KG1 (cell line): Measurements from ENCODE around the gene WASHC2C.
A peak's percentile ranks its signal among the peaks of the same experiment; 100 is the strongest.
"Not testable (repeated sequence)": the region's sequence is repeated elsewhere in the genome, so short reads cannot be mapped to it uniquely, and the experiment has no call there.

Experiments used
- DNase-seq: peaks from one replicate; lab custom pipeline; 2025; lab: John Stamatoyannopoulos, UW

The WASHC2C gene, protein sequence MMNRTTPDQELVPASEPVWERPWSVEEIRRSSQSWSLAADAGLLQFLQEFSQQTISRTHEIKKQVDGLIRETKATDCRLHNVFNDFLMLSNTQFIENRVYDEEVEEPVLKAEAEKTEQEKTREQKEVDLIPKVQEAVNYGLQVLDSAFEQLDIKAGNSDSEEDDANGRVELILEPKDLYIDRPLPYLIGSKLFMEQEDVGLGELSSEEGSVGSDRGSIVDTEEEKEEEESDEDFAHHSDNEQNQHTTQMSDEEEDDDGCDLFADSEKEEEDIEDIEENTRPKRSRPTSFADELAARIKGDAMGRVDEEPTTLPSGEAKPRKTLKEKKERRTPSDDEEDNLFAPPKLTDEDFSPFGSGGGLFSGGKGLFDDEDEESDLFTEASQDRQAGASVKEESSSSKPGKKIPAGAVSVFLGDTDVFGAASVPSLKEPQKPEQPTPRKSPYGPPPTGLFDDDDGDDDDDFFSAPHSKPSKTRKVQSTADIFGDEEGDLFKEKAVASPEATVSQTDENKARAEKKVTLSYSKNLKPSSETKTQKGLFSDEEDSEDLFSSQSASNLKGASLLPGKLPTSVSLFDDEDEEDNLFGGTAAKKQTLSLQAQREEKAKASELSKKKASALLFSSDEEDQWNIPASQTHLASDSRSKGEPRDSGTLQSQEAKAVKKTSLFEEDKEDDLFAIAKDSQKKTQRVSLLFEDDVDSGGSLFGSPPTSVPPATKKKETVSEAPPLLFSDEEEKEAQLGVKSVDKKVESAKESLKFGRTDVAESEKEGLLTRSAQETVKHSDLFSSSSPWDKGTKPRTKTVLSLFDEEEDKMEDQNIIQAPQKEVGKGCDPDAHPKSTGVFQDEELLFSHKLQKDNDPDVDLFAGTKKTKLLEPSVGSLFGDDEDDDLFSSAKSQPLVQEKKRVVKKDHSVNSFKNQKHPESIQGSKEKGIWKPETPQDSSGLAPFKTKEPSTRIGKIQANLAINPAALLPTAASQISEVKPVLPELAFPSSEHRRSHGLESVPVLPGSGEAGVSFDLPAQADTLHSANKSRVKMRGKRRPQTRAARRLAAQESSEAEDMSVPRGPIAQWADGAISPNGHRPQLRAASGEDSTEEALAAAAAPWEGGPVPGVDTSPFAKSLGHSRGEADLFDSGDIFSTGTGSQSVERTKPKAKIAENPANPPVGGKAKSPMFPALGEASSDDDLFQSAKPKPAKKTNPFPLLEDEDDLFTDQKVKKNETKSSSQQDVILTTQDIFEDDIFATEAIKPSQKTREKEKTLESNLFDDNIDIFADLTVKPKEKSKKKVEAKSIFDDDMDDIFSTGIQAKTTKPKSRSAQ (N-terminal part only)

DNA sequence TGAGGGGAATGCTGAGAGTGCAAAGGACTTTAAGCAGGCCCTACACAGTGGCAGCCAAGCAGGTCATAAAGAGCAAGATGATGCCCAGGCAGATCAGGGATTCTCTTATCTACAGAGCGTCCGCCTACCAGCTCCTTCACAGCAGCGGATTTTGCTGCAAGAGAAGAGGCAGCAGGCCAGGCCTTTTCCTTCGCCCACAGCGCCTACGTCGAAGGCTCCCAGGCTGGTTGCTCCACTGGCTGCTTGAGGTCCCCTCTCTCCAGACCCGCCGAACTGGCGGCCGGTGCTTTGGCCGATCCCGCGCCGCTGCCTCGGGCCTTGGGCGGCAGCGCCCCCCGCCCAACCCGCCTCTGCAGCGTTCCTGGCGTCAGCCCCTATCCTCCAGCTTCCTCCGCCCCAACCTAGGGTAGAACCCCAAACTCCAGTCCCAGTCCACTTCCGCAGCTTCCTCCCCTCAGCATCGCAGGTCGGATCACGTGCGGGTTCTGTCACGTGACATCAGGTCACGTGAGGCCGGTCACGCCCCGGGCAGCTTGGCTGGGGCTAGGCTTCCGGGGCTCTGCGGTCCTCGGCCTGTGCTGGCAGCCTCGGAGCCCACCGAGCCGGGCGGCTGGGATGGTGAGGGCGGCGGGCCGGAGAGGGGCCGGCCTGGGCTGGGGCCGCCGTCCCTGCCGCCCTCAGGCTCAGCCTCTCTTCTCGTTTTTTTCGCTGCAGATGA is at the start of gene WASHC2C:
Gene WASHC2C (plus strand): TSS at position 564 of the 718 bp plus-strand sequence. CDS start 52 bp downstream, at position 616.
- peak; percentile 45 for DNase-seq

DNA sequence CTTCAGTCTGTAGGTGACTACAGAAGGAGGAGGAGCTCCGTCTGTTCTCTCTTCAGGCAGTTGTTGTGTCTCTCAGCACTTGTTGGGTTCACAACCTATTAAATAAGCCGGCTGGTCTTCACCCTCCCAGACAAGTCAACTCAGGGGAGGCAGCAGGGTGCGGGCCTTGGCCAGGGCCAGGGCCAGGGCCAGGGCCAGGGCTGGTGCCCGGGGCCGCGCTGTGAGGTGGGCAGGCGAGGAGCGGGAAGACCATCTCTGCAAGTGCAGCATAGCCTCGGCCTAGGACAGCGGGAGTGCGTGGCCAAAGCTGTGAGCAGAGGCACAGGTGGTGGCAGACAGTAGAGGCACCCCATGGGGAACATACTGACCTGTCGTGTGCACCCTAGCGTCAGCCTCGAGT is 48.6 kb upstream of the WASHC2C start:
- not testable (repeated sequence) for DNase-seq

DNA sequence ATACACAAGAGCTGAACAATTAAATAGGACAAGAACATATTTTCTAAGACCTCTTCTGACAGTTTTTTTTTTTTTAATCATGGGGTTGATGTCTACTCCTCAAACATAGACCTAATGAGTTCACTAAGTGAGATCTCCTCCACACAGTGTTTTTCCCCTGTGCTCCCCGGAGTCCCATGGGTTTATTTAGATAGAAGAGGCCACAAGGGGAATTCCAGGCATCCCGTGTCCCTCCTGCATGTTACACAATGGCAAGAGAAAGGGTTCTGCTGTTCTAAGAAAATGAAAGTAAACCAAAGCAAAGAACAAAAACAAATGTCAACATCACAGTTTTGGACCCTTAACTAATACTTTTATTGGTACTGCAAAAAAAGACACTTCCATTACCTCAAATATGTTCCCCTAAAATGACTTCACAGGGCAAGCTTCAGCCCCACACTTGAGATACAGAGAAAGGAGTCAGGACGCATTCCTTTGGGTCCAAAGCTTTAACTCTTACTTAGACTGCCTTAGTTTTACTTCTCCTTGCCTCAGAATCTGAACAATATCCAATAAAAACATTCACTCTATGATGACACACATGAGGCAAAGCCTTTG is 16.8 kb upstream of the WASHC2C start:
- not testable (repeated sequence) for DNase-seq

DNA sequence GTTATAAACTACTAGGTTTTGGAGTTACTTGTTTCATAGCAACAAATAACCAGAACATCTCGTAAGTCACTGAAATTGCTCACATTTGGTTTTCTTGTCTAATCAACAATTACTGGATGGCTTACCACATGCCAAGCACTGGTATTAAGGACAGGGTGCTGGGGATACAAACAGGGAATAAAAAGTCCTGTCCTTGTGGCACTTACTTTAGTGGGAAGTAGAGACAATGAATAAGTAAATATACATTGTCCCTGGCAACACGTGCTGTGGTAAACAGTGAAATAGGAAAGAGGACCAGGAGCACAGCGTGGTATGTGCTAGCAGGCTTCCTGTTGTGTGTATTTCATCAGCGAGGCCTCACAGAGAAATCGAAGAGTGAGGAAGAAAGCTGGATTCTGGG is 15.8 kb upstream of the WASHC2C start:
- DNase-seq: not testable (repeated sequence)

DNA sequence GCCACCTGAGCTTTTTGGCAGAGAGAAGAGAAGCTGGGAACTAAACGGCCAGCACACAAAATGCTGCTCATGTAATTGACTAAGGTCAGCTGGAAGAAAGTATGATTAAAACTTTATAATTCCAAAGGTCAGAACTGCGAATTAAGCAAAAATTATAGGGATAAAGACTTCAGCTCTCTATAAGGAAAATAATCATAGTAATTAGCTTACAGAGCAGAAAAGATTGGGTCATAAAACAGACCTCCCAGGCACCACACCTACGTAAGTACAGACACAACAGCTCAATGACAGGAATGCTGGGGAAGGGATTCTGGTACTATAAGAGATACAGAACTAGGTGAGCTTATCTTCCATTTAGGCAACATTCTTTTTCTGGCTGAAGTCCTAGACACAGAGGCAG is 10.0 kb upstream of the WASHC2C start:
- DNase-seq: not testable (repeated sequence)

DNA sequence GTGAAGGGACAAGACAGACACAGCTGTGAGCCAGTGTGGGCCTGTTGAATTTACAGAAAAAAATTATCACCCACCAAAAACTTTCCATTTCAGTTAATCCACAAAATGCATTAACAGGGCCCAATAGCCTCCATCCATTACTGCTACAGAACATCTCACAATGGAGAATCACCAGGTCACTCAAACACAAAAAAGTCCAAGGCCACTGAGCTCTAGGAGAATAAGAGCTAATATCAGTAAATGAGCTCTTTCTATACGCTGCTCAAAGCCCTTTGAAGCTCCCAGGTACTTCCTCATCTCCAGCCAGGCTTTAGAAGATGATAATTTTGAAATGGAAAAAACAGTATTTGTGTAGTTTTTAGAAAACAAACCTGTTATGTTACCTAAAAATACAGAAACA is 9.4 kb upstream of the WASHC2C start:
- DNase-seq: not testable (repeated sequence)

DNA sequence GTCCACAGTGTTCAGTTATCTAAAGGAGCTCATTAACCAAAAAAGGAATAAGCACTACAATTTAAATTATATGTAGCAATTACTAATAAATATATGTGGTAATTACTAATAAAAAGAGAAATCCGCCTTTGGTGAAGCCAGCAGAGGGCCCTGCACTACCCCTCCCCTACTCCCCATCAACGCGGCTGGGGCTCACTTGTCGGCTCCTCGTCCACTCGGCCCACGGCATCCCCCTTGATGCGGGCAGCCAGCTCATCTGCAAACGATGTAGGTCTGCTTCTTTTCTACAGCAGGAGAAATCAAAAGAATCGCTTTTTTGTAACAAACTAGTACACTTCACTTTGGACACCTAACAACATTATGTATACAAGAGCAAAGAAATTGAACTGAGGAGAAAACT is 5.6 kb upstream of the WASHC2C start:
- DNase-seq: not testable (repeated sequence)

DNA sequence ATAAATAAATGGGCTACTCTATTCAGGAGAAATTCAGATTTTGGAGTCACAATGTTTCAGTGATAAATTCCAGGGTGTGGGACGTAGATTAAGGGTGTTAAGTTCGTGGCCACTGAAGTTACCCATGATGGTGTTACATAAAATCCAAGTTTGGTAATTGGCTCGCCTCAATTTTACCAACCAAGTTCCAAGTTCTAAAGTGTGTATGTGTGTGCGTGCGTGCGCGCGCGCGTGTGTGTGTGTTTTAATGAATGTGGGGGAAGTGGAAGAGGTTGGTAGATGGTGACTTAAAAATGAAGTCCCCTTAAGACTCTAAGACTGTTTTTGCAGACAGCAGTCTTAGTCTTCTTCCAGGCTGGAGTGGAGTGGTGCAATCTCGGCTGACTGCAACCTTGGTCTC is 3.2 kb upstream of the WASHC2C start:
- DNase-seq: not testable (repeated sequence)

DNA sequence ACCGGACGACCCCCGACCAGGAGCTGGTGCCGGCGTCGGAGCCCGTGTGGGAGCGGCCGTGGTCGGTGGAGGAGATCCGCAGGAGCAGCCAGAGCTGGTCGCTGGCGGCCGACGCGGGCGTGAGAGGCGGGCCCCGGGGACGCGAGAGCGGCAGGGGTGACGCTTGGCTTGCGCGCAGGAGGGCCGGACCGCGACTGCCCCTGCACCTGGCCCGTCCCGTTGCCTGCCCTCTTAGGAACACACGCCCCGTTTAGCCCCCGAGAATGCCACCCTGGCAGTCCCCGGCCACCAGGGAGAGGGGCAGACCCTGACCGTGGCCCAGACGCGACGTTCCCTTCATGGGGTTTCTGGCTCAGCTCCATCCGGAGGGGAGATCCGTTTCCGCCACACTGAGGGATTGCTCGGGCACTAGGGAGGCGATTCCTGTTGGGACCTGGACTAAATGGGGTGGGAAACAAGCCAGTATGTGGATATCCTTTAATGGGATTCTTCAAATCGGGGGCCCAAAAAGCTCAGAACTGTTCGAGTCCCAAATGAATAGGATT is 427 bp downstream of the WASHC2C start:
- DNase-seq: not testable (repeated sequence)

DNA sequence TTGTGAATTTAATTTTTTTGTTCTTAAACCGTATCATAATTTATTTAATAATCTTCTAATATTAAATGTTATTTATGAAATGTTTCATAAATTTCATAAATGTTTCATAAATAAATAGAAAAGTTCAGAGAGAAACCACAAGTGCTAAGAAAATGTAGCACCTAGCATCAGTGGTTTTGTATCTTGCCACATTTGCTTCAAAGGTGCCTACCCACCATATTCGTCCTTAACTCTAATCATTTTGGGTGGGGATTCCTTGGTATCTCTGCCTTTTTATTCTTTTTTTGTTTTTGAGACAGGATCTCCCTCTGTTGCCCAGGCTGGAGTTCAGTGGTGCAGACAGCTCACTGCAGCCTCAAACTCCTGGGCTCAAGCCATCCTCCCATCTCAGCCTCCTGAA is 7.4 kb downstream of the WASHC2C start:
- not testable (repeated sequence) for DNase-seq

DNA sequence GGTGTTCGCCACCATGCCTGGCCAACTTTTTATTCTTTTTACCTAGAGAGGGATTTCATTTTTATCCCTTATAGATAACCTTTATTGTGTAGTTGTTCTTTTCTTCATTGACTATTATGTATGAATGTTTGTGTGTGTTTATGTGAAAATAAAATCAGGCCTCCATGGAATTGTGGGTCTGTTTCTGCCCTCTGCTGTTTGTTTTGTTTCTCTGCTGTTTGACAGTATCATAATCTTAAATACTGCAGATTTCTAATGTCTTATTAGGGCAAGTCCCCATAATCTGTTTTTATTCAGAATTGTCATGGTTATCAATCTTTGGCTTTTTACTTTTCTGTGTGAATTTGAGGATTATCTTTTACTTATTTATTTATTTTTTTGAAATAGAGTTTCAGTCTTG is 7.8 kb downstream of the WASHC2C start:
- DNase-seq: not testable (repeated sequence)

DNA sequence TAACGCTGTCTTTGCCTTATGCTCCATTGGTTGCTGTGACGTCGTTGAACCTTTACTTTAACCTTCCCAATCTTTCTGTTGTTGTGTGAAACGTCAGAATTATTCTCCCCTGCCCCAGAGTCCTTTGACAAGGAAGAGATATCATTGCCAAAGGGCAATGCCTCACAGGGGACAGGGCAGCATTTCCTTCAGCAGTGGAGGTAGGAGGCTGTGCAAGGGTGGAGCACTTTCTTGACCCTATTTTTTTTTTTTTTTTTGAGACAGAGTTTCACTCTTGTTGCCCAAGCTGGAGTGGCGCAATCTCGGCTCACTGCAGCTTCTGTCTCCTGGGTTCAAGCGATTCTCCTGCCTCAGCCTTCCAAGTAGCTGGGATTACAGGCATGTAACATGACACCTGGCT is 14.5 kb downstream of the WASHC2C start:
- not testable (repeated sequence) for DNase-seq

DNA sequence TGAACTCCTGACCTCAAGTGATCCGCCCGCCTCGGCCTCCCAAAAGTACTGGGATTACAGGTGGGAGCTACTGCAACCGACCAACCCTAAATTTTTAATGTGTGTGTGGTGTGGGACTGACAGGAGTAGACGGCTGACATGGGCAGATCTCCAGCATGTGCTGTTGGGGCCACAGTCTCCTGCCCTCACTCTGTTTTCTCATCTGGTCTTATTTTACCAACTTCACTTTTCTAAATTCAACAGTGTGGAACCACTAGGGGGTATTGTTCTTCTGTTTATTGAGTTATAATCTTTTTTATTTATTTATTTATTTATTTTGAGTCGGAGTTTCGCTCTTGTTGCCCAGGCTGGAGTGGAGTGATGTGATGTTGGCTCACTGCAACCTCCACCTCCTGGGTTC is 14.9 kb downstream of the WASHC2C start:
- DNase-seq: not testable (repeated sequence)

DNA sequence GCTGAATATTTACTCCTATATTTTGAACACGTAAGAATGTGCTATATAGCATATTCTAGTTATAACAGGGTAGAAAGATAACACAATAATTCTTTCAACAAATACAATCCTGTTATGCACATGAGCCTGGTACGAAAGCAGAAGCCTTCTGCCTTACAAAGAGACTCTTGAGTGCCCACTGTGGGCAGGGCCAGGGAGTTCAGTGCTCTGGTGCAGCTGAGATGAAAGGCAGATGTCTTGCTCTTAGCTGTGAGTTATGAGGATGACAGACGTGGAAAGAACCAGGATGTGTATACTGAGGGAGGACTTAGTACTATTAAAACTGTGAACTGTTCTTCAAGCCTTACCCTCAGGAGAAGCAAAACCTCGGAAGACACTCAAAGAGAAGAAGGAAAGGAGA is 24.1 kb downstream of the WASHC2C start:
- DNase-seq: not testable (repeated sequence)

DNA sequence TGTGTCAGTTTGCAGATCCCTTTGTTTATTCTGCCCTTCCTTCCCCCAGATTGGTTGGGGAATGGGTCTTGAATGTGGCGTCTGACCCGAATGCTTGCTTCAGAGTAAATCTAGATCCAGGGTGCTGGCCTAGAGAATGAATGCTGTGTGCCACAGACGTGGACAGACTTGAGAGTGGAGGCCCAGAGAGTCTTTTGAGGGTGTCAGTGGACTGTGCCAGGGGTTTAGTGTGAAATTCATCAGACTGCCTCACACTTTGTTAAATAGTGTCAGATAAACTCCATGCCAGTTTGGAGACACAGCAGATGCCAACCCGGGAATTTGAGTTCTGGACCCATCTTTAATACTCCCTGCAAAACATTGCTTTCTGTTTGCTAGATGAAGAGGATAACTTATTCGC is 25.1 kb downstream of the WASHC2C start:
- DNase-seq: not testable (repeated sequence)

DNA sequence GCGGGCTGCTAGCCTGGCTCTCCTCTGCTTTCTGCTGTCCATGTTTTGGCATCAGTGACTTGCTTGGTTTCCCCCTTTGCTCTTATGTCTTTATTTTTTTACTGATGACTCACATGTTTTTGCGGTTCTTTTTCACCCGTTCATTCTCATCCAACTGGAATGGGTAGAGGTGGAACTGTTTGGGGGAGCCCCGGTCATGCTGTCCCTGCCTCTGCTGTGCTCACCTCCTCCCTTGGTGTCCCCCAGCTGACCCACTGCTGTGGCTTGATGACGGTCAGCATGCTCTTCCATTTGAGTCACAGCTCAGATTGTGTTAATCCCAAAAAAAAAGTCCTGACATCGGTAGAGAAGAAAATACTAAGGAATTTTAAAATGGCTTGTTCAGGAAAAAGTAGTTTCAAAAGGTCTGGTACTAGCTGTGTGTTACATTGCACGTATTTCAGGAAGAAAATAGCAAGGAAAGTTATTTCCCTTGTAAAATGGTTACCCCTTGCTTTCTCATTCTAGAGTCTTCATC is 27.0 kb downstream of the WASHC2C start:
- DNase-seq: not testable (repeated sequence)

DNA sequence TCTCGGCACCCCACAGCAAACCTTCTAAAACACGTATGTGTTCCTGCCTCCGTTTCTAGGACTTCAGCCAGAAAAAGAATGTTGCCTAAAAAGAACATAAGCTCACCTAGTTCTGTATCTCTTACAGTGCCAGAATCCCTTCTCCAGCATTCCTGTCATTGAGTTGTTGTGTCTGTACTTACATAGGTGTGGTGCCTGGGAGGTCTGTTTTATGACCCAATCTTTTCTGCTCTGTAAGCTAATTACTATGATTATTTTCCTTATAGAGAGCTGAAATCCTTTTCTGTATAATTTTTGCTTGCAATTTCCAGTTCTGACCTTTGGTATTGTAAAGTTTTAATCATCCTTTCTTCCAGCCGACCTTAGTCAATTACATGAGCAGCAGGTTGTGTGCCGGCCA is 28.0 kb downstream of the WASHC2C start:
- DNase-seq: not testable (repeated sequence)

DNA sequence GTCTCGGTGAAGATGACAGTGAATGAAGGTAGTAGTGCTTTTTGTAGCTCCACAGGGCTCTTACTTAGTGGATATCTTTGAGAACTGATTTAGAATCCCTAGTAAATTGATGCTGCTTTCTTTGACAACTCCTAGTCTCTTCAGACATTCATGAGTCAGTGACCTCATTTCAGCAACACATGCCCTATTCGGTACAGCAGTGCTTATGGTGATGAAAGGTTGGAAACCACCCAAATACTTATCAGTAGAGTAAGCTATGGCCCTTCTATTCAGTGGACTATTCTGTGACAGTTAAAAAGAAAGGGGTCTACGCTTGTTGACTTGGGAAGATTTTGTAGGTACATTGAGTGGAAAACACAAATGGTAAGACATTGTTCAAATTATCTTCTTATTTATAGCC is 29.0 kb downstream of the WASHC2C start:
- DNase-seq: not testable (repeated sequence)

DNA sequence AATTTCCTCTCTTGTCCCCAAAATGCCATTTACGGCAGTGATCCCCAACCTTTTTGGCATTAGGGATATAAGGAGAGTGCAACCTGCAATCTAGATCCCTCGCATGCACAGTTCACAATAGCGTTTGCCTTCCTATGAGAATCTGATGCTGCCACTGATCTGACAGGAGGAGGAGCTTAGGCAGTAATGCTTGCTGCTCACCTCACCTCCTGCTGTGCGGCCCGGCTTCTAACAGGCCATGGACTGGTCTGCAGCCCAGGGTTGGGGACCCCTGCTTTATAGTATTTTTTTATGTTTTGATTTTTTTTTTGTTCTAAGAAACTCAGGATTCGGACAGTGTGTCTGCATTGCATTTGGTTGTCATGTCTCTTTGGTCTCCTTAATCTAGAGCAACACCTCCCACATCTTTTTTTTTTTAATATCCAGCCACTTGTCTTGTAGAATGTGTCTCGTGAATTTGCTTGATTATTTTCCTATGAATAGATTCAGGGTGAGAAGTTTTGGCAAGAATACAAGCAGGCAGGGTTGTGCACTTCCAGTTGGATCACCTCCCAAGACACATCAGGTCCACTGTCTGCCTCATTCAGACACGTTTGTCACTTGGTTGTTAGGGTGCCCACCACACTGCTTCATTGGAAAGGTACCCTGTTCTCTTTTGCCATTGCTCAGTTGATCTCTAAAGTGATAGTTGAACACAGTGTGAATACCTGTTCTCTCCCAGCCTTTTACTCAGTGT is 30.8 kb downstream of the WASHC2C start:
- DNase-seq: not testable (repeated sequence)
